22Rv1 (cell line): ENCODE measurements around the gene UBR4.

Experiments used
- ZFX ChIP-seq: fragments of 450-650 bp; IDR thresholded peaks from 2 replicates; pipeline ENCODE4 v1.6.1; 2017; ENCODE audit warnings: antibody characterized with exemption, borderline replicate concordance
- TF ChIP-seq, protein P1 (sequence below): fragments of 450-650 bp; IDR thresholded peaks from 2 replicates; pipeline ENCODE4 v1.5.1; 2017; ENCODE audit warnings: mild to moderate bottlenecking

DNA sequence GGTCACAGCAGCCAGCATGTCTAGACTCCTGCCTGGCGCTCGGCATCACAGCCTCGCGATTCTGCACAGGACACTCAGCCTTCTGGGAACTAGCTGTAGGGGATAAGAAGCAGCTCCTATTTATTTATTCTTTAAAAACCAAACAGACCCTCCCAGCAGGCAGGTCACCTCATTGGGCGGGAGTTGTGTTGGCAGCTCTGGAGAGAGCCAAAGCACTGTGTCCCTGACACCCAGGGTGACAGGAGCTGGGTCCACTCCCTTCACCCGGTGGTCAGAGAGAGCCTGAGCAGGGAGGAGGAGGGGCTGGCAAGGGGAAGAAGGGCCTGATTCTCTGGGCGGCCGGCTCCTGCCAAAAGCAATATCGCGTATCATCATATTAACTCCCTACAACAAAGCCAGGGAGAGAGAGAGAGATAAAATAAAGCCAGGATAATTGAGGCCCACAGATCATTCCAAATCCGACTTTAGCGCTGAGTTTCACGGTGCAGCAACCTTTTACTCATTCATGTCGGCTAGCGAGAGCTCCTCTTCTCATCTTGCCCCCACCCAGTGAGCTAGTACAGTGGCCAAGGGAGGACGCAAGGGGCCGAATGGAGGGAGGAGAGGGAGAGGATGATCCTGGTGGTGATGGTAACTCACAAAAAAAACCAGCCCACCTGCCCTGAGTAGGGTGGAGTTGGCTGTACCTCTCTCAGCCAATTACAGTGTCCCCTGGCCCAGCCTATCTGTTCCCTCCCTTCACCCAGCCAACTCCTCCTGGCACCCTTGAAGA lies 173.8 kb downstream of the UBR4 start:
- TF ChIP-seq, protein P1, sequence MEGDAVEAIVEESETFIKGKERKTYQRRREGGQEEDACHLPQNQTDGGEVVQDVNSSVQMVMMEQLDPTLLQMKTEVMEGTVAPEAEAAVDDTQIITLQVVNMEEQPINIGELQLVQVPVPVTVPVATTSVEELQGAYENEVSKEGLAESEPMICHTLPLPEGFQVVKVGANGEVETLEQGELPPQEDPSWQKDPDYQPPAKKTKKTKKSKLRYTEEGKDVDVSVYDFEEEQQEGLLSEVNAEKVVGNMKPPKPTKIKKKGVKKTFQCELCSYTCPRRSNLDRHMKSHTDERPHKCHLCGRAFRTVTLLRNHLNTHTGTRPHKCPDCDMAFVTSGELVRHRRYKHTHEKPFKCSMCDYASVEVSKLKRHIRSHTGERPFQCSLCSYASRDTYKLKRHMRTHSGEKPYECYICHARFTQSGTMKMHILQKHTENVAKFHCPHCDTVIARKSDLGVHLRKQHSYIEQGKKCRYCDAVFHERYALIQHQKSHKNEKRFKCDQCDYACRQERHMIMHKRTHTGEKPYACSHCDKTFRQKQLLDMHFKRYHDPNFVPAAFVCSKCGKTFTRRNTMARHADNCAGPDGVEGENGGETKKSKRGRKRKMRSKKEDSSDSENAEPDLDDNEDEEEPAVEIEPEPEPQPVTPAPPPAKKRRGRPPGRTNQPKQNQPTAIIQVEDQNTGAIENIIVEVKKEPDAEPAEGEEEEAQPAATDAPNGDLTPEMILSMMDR: no peak
- TF ChIP-seq ZFX: no peak
